ENCODE data around the gene HBD. TPM values are rescaled to one million over a fixed set of nuclear protein-coding genes. Genes with fewer than 3 reads are reported as not detected.

The HBD gene
- total RNA-seq, 1 donor from 2014 or later: not detected

DNA sequence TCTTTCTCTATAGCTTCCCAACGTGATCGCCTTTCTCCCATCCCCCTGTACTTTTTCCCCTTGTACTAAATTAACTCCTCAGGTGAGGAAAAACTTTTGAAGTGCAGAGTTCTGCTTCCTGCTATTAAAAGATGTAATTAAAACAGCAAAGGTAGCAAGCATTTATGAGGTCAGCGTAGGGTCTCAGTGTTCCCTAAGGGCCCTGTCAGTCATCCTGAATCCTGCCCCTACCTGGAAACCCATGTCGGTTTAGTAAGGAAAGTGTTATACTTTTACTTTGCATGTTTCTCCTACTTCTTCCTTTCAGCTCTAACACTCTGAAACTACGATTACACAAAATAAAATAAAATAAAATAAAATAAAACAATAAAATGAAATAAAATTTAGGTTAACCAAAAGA lies 6.2 kb downstream of the HBD start:
- DNase-seq (ENCODE audit: low read depth): no peak
- H3K4me3 ChIP-seq (ENCODE audit: low read depth, low read length): no peak overlapping the region
- H3K27me3 ChIP-seq (ENCODE audit: control insufficient read depth, insufficient read depth, low read length): no peaks in the 10 kb centered on the region
- TF ChIP-seq, protein P1, sequence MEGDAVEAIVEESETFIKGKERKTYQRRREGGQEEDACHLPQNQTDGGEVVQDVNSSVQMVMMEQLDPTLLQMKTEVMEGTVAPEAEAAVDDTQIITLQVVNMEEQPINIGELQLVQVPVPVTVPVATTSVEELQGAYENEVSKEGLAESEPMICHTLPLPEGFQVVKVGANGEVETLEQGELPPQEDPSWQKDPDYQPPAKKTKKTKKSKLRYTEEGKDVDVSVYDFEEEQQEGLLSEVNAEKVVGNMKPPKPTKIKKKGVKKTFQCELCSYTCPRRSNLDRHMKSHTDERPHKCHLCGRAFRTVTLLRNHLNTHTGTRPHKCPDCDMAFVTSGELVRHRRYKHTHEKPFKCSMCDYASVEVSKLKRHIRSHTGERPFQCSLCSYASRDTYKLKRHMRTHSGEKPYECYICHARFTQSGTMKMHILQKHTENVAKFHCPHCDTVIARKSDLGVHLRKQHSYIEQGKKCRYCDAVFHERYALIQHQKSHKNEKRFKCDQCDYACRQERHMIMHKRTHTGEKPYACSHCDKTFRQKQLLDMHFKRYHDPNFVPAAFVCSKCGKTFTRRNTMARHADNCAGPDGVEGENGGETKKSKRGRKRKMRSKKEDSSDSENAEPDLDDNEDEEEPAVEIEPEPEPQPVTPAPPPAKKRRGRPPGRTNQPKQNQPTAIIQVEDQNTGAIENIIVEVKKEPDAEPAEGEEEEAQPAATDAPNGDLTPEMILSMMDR (IDR thresholded peaks at IDR 0.05; ENCODE audit: insufficient read depth, low read length, poor library complexity, severe bottlenecking): no peak
- H3K36me3 ChIP-seq (ENCODE audit: control insufficient read depth, insufficient read depth, low read length): no peaks in the 10 kb centered on the region

DNA sequence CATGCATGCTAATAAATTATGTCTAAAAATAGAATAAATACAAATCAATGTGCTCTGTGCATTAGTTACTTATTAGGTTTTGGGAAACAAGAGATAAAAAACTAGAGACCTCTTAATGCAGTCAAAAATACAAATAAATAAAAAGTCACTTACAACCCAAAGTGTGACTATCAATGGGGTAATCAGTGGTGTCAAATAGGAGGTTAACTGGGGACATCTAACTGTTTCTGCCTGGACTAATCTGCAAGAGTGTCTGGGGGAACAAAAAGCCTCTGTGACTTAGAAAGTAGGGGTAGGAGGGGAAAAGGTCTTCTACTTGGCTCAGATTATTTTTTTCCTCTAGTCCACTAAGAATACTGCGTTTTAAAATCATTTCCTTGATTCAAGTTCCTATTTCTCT lies 6.6 kb downstream of the HBD start:
- Histone ChIP-seq H3K36me3 (ENCODE audit: control insufficient read depth, insufficient read depth, low read length) (no peaks in the 10 kb centered on the region), H3K4me3 (ENCODE audit: low read depth, low read length) (no peak overlapping the region), H3K27me3 (ENCODE audit: control insufficient read depth, insufficient read depth, low read length) (no peaks in the 10 kb centered on the region)
- no peak for DNase-seq (ENCODE audit: low read depth)
- TF ChIP-seq, protein P1 (IDR thresholded peaks at IDR 0.05; ENCODE audit: insufficient read depth, low read length, poor library complexity, severe bottlenecking): no peak

DNA sequence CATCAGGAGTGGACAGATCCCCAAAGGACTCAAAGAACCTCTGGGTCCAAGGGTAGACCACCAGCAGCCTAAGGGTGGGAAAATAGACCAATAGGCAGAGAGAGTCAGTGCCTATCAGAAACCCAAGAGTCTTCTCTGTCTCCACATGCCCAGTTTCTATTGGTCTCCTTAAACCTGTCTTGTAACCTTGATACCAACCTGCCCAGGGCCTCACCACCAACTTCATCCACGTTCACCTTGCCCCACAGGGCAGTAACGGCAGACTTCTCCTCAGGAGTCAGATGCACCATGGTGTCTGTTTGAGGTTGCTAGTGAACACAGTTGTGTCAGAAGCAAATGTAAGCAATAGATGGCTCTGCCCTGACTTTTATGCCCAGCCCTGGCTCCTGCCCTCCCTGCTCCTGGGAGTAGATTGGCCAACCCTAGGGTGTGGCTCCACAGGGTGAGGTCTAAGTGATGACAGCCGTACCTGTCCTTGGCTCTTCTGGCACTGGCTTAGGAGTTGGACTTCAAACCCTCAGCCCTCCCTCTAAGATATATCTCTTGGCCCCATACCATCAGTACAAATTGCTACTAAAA lies 7.5 kb downstream of the HBD start, which contains the start of gene HBB:
HBB (minus strand) TSS at position 340 of the 579 bp plus-strand sequence; CDS start at position 290, 50 bp downstream.
- Histone ChIP-seq H3K27me3 (ENCODE audit: control insufficient read depth, insufficient read depth, low read length) (no peaks in the 10 kb centered on the region), H3K36me3 (ENCODE audit: control insufficient read depth, insufficient read depth, low read length) (no peaks in the 10 kb centered on the region), H3K4me3 (ENCODE audit: low read depth, low read length) (no peak within 1 kb of the TSS)
- TF ChIP-seq, protein P1 (IDR thresholded peaks at IDR 0.05; ENCODE audit: insufficient read depth, low read length, poor library complexity, severe bottlenecking): no peak
- DNase-seq (ENCODE audit: low read depth): no peak

DNA sequence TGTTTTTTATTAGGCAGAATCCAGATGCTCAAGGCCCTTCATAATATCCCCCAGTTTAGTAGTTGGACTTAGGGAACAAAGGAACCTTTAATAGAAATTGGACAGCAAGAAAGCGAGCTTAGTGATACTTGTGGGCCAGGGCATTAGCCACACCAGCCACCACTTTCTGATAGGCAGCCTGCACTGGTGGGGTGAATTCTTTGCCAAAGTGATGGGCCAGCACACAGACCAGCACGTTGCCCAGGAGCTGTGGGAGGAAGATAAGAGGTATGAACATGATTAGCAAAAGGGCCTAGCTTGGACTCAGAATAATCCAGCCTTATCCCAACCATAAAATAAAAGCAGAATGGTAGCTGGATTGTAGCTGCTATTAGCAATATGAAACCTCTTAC lies 8.8 kb downstream of the HBD start:
- TF ChIP-seq, protein P1 (IDR thresholded peaks at IDR 0.05; ENCODE audit: insufficient read depth, low read length, poor library complexity, severe bottlenecking): no peak
- H3K4me3 ChIP-seq (ENCODE audit: low read depth, low read length): no peak overlapping the region
- no peaks in the 10 kb centered on the region for H3K36me3 ChIP-seq (ENCODE audit: control insufficient read depth, insufficient read depth, low read length)
- no peak for DNase-seq (ENCODE audit: low read depth)
- no peaks in the 10 kb centered on the region for H3K27me3 ChIP-seq (ENCODE audit: control insufficient read depth, insufficient read depth, low read length)

DNA sequence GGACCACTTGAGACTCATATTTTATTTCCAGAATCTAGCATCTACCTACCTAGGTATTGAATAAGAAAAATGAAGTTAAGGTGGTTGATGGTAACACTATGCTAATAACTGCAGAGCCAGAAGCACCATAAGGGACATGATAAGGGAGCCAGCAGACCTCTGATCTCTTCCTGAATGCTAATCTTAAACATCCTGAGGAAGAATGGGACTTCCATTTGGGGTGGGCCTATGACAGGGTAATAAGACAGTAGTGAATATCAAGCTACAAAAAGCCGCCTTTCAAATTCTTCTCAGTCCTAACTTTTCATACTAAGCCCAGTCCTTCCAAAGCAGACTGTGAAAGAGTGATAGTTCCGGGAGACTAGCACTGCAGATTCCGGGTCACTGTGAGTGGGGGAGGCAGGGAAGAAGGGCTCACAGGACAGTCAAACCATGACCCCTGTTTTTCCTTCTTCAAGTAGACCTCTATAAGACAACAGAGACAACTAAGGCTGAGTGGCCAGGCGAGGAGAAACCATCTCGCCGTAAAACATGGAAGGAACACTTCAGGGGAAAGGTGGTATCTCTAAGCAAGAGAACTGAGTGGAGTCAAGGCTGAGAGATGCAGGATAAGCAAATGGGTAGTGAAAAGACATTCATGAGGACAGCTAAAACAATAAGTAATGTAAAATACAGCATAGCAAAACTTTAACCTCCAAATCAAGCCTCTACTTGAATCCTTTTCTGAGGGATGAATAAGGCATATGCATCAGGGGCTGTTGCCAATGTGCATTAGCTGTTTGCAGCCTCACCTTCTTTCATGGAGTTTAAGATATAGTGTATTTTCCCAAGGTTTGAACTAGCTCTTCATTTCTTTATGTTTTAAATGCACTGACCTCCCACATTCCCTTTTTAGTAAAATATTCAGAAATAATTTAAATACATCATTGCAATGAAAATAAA lies 9.5 kb downstream of the HBD start:
- TF ChIP-seq, protein P1 (IDR thresholded peaks at IDR 0.05; ENCODE audit: insufficient read depth, low read length, poor library complexity, severe bottlenecking): no peak
- no peak for DNase-seq (ENCODE audit: low read depth)

More for the DNA sequence above, 9.5 kb downstream of the HBD start:
- no peak overlapping the region for H3K4me3 ChIP-seq (ENCODE audit: low read depth, low read length)
- no peaks in the 10 kb centered on the region for H3K36me3 ChIP-seq (ENCODE audit: control insufficient read depth, insufficient read depth, low read length)
- H3K27me3 ChIP-seq (ENCODE audit: control insufficient read depth, insufficient read depth, low read length): no peaks in the 10 kb centered on the region

All from kidney epithelial cell (primary cell).